Measurements from ENCODE around the gene CYP2R1. TPM values are rescaled to one million over a fixed set of nuclear protein-coding genes. Genes with fewer than 3 reads are reported as not detected.

CYP2R1 gene
- polyA plus RNA-seq (2013, experiment 1 of 2), result 23.5 TPM
- 25.4 TPM for polyA plus RNA-seq (2013, experiment 2 of 2)

- H2BK15ac ChIP-seq (ENCODE audit: low read length), result peak within 1 kb of the TSS; percentile 75
- H3K4me1 ChIP-seq (ENCODE audit: control insufficient read depth in 2 of 2, insufficient read depth in 1 of 2, low read depth in 1 of 2, low read length in 2 of 2), result no peaks in the 10 kb centered on the region
- H2BK5ac ChIP-seq (ENCODE audit: low read length), result no peak within 1 kb of the TSS
- H2BK120ac ChIP-seq (ENCODE audit: low read depth, low read length), result no peak within 1 kb of the TSS
- no peaks in the 10 kb centered on the region for H3K36me3 ChIP-seq (replicated peaks in 1 of 2; ENCODE audit: control insufficient read depth in 2 of 2, insufficient read depth in 2 of 2, low read length in 2 of 2)
- no peak within 1 kb of the TSS for H4K91ac ChIP-seq (ENCODE audit: low read depth, low read length, poor library complexity)
- peak within 1 kb of the TSS; percentile 84 for H3K18ac ChIP-seq (ENCODE audit: low read length)
- H2BK12ac ChIP-seq (ENCODE audit: low read length), result no peak within 1 kb of the TSS
- H3K4ac ChIP-seq (ENCODE audit: low read length), result no peak within 1 kb of the TSS
- WGBS, 2 donors (ENCODE audit: extremely low coverage in 2 of 2, insufficient read length in 2 of 2, insufficient replicate concordance in 1 of 2), result no CpG with 5 or more reads among the region's 36 CpGs
- no peak within 1 kb of the TSS for H4K8ac ChIP-seq (ENCODE audit: low read depth, low read length)
- H3K9ac ChIP-seq (ENCODE audit: low read depth, low read length, poor library complexity), result peak within 1 kb of the TSS; percentile 56
- H3K27me3 ChIP-seq (ENCODE audit: control insufficient read depth in 3 of 3, insufficient read depth in 3 of 3, low read depth in 1 of 3, low read length in 3 of 3), result no peaks in the 10 kb centered on the region
- peak; percentile 85 for DNase-seq (ENCODE audit: low spot score)
- peak within 1 kb of the TSS; percentile 98 for H2AFZ ChIP-seq (ENCODE audit: low read length)
- peak within 1 kb of the TSS; percentile 58 to 84 for H3K4me3 ChIP-seq (ENCODE audit: low read length in 2 of 2)
- H3K27ac ChIP-seq (replicated peaks; ENCODE audit: low read length), result peak within 1 kb of the TSS; percentile 4
- no peaks in the 10 kb centered on the region for H3K79me1 ChIP-seq (ENCODE audit: low read depth, low read length)
- H3K23ac ChIP-seq (ENCODE audit: low read depth, low read length, poor library complexity), result peak within 1 kb of the TSS; percentile 77
- peaks cover 0 to 6% of the 10 kb centered on the region in 2 donors for H3K9me3 ChIP-seq (replicated peaks in 1 of 2; ENCODE audit: control insufficient read depth in 2 of 2, insufficient read depth in 1 of 2, low read depth in 1 of 2, low read length in 2 of 2)
- H3K4me2 ChIP-seq (ENCODE audit: insufficient read depth, low read length, poor library complexity, severe bottlenecking), result peak within 1 kb of the TSS; percentile 69
- H3K14ac ChIP-seq (ENCODE audit: low read length), result no peak within 1 kb of the TSS
- no peak within 1 kb of the TSS for H2AK5ac ChIP-seq (ENCODE audit: low read depth, low read length)
These were observed at the start of gene CYP2R1 for GRCh38 chr11:14892036-14892556. CYP2R1 (minus strand) TSS chr11:14892231; CDS start chr11:14892205, 26 bp downstream.

GRCh38 chr11:14938936-14939335 lies 46.9 kb upstream of the CYP2R1 start:
- H3K23ac ChIP-seq (ENCODE audit: low read depth, low read length, poor library complexity), result no peak overlapping the region
- peaks cover 0 to 5% of the 10 kb centered on the region in 2 donors for H3K9me3 ChIP-seq (replicated peaks in 1 of 2; ENCODE audit: control insufficient read depth in 2 of 2, insufficient read depth in 1 of 2, low read depth in 1 of 2, low read length in 2 of 2)
- no peak overlapping the region for H2BK120ac ChIP-seq (ENCODE audit: low read depth, low read length)
- H2AK5ac ChIP-seq (ENCODE audit: low read depth, low read length), result no peak overlapping the region
- H2BK5ac ChIP-seq (ENCODE audit: low read length), result no peak overlapping the region
- H3K4ac ChIP-seq (ENCODE audit: low read length), result no peak overlapping the region
- H3K14ac ChIP-seq (ENCODE audit: low read length), result no peak overlapping the region
- no peak overlapping the region for H2BK12ac ChIP-seq (ENCODE audit: low read length)
- H3K36me3 ChIP-seq (replicated peaks in 1 of 2; ENCODE audit: control insufficient read depth in 2 of 2, insufficient read depth in 2 of 2, low read length in 2 of 2), result no peaks in the 10 kb centered on the region
- H3K9ac ChIP-seq (ENCODE audit: low read depth, low read length, poor library complexity), result no peak overlapping the region
- no peak overlapping the region for H3K27ac ChIP-seq (replicated peaks; ENCODE audit: low read length)
- H2BK15ac ChIP-seq (ENCODE audit: low read length), result no peak overlapping the region
- H3K4me1 ChIP-seq (ENCODE audit: control insufficient read depth in 2 of 2, insufficient read depth in 1 of 2, low read depth in 1 of 2, low read length in 2 of 2), result no peaks in the 10 kb centered on the region
- no peak overlapping the region for H3K18ac ChIP-seq (ENCODE audit: low read length)
- H4K8ac ChIP-seq (ENCODE audit: low read depth, low read length), result no peak overlapping the region
- H3K27me3 ChIP-seq (ENCODE audit: control insufficient read depth in 3 of 3, insufficient read depth in 3 of 3, low read depth in 1 of 3, low read length in 3 of 3), result peaks cover 0 to 5% (median 0%) of the 10 kb centered on the region in 3 experiments
- no CpG with 5 or more reads among the region's 1 CpG for WGBS, 2 donors (ENCODE audit: extremely low coverage in 2 of 2, insufficient read length in 2 of 2, insufficient replicate concordance in 1 of 2)
- no peak overlapping the region for H4K91ac ChIP-seq (ENCODE audit: low read depth, low read length, poor library complexity)
- no peak overlapping the region for H3K4me2 ChIP-seq (ENCODE audit: insufficient read depth, low read length, poor library complexity, severe bottlenecking)
- H2AFZ ChIP-seq (ENCODE audit: low read length), result no peak overlapping the region
- no peak overlapping the region for H3K4me3 ChIP-seq (ENCODE audit: low read length in 2 of 2)
- H3K79me1 ChIP-seq (ENCODE audit: low read depth, low read length), result no peaks in the 10 kb centered on the region
- DNase-seq (ENCODE audit: low spot score), result no peak

- WGBS, 2 donors (ENCODE audit: extremely low coverage in 2 of 2, insufficient read length in 2 of 2, insufficient replicate concordance in 1 of 2), result no CpG with 5 or more reads among the region's 1 CpG
These were observed 42.8 kb upstream of the CYP2R1 start for GRCh38 chr11:14934641-14935351.

GRCh38 chr11:14932447-14932846 lies 40.4 kb upstream of the CYP2R1 start:
- Histone ChIP-seq H3K36me3 (replicated peaks in 1 of 2; ENCODE audit: control insufficient read depth in 2 of 2, insufficient read depth in 2 of 2, low read length in 2 of 2) (no peaks in the 10 kb centered on the region), H2BK5ac (ENCODE audit: low read length) (no peak overlapping the region), H2BK15ac (ENCODE audit: low read length) (no peak overlapping the region), H2AFZ (ENCODE audit: low read length) (no peak overlapping the region), H4K91ac (ENCODE audit: low read depth, low read length, poor library complexity) (no peak overlapping the region), H3K27me3 (ENCODE audit: control insufficient read depth in 3 of 3, insufficient read depth in 3 of 3, low read depth in 1 of 3, low read length in 3 of 3) (no peaks in the 10 kb centered on the region), H3K9ac (ENCODE audit: low read depth, low read length, poor library complexity) (no peak overlapping the region), H2BK120ac (ENCODE audit: low read depth, low read length) (no peak overlapping the region), H2AK5ac (ENCODE audit: low read depth, low read length) (no peak overlapping the region), H3K23ac (ENCODE audit: low read depth, low read length, poor library complexity) (no peak overlapping the region), H2BK12ac (ENCODE audit: low read length) (no peak overlapping the region), H4K8ac (ENCODE audit: low read depth, low read length) (no peak overlapping the region), H3K9me3 (replicated peaks in 1 of 2; ENCODE audit: control insufficient read depth in 2 of 2, insufficient read depth in 1 of 2, low read depth in 1 of 2, low read length in 2 of 2) (no peaks in the 10 kb centered on the region), H3K4me1 (ENCODE audit: control insufficient read depth in 2 of 2, insufficient read depth in 1 of 2, low read depth in 1 of 2, low read length in 2 of 2) (no peaks in the 10 kb centered on the region), H3K4me3 (ENCODE audit: low read length in 2 of 2) (no peak overlapping the region), H3K14ac (ENCODE audit: low read length) (no peak overlapping the region), H3K18ac (ENCODE audit: low read length) (no peak overlapping the region), H3K79me1 (ENCODE audit: low read depth, low read length) (no peaks in the 10 kb centered on the region), H3K27ac (replicated peaks; ENCODE audit: low read length) (no peak overlapping the region), H3K4ac (ENCODE audit: low read length) (no peak overlapping the region), H3K4me2 (ENCODE audit: insufficient read depth, low read length, poor library complexity, severe bottlenecking) (no peak overlapping the region)
- no peak for DNase-seq (ENCODE audit: low spot score)

More at GRCh38 chr11:14934641-14935351, 42.8 kb upstream of the CYP2R1 start:
- H3K9ac ChIP-seq (ENCODE audit: low read depth, low read length, poor library complexity), result no peak overlapping the region
- H3K4me2 ChIP-seq (ENCODE audit: insufficient read depth, low read length, poor library complexity, severe bottlenecking), result no peak overlapping the region
- no peak overlapping the region for H4K8ac ChIP-seq (ENCODE audit: low read depth, low read length)
- DNase-seq (ENCODE audit: low spot score), result no peak
- H2BK15ac ChIP-seq (ENCODE audit: low read length), result no peak overlapping the region
- H2AK5ac ChIP-seq (ENCODE audit: low read depth, low read length), result no peak overlapping the region
- no peak overlapping the region for H2AFZ ChIP-seq (ENCODE audit: low read length)
- no peak overlapping the region for H2BK120ac ChIP-seq (ENCODE audit: low read depth, low read length)
- H3K14ac ChIP-seq (ENCODE audit: low read length), result no peak overlapping the region
- no peak overlapping the region for H3K18ac ChIP-seq (ENCODE audit: low read length)
- H3K4ac ChIP-seq (ENCODE audit: low read length), result no peak overlapping the region
- H3K27me3 ChIP-seq (ENCODE audit: control insufficient read depth in 3 of 3, insufficient read depth in 3 of 3, low read depth in 1 of 3, low read length in 3 of 3), result no peaks in the 10 kb centered on the region
- no peak overlapping the region for H3K27ac ChIP-seq (replicated peaks; ENCODE audit: low read length)
- no peaks in the 10 kb centered on the region for H3K36me3 ChIP-seq (replicated peaks in 1 of 2; ENCODE audit: control insufficient read depth in 2 of 2, insufficient read depth in 2 of 2, low read length in 2 of 2)
- no peak overlapping the region for H4K91ac ChIP-seq (ENCODE audit: low read depth, low read length, poor library complexity)
- H3K23ac ChIP-seq (ENCODE audit: low read depth, low read length, poor library complexity), result no peak overlapping the region
- peaks cover 0 to 5% of the 10 kb centered on the region in 2 donors for H3K9me3 ChIP-seq (replicated peaks in 1 of 2; ENCODE audit: control insufficient read depth in 2 of 2, insufficient read depth in 1 of 2, low read depth in 1 of 2, low read length in 2 of 2)
- no peak overlapping the region for H2BK5ac ChIP-seq (ENCODE audit: low read length)
- no peaks in the 10 kb centered on the region for H3K4me1 ChIP-seq (ENCODE audit: control insufficient read depth in 2 of 2, insufficient read depth in 1 of 2, low read depth in 1 of 2, low read length in 2 of 2)
- no peak overlapping the region for H2BK12ac ChIP-seq (ENCODE audit: low read length)
- no peaks in the 10 kb centered on the region for H3K79me1 ChIP-seq (ENCODE audit: low read depth, low read length)
- H3K4me3 ChIP-seq (ENCODE audit: low read length in 2 of 2), result no peak overlapping the region
